SU-DHL-6 (cell line): ENCODE data around the gene NOP10.

ENCODE experiments used
- H2AFZ ChIP-seq: fragments of 200-600 bp; sonication (generic); 2 replicates; pipeline ENCODE4 v1.6.1; 2014; ENCODE audit warnings: low read depth, mild to moderate bottlenecking, moderate library complexity, mixed read lengths, antibody characterized with exemption, low read length; ENCODE audit not compliant: severe bottlenecking
- H3F3A ChIP-seq: fragments of 200-600 bp; shearing (Covaris generic); 2 replicates; pipeline ENCODE4 v1.6.0; 2016; ENCODE audit warnings: antibody characterized with exemption, mild to moderate bottlenecking; ENCODE audit not compliant: insufficient read depth
- H3K27ac ChIP-seq: fragments of 200-600 bp; sonication (generic); 2 replicates; pipeline ENCODE4 v1.5.1; 2016; ENCODE audit warnings: low read depth, mild to moderate bottlenecking, low read length, moderate library complexity, mixed read lengths
- H3K27me3 ChIP-seq: fragments of 200-600 bp; sonication (generic), shearing (Covaris generic); 2 replicates; pipeline ENCODE4 v1.6.0; 2014; ENCODE audit warnings: mild to moderate bottlenecking, low read length
- H3K36me3 ChIP-seq: fragments of 200-600 bp; sonication (generic); 2 replicates; pipeline ENCODE4 v1.6.1; 2014; ENCODE audit warnings: mild to moderate bottlenecking, low read length, mixed read lengths
- H3K4me2 ChIP-seq: fragments of 300-600, 200-600 bp; shearing (Covaris generic), sonication (generic); 2 replicates; pipeline ENCODE4 v1.6.0; 2014; ENCODE audit warnings: low read length, low read depth, mild to moderate bottlenecking; ENCODE audit not compliant: poor library complexity, severe bottlenecking
- H3K4me3 ChIP-seq: fragments of 200-600 bp; sonication (generic); 2 replicates; pipeline ENCODE4 v1.5.1; 2014; ENCODE audit warnings: antibody characterized with exemption, low read length, mild to moderate bottlenecking, mixed read lengths; ENCODE audit not compliant: insufficient read depth, poor library complexity, severe bottlenecking
- H3K79me2 ChIP-seq: fragments of 200-600 bp; sonication (generic); 2 replicates; pipeline ENCODE4 v1.6.1; 2014; ENCODE audit warnings: mild to moderate bottlenecking, low read length, moderate library complexity; ENCODE audit not compliant: insufficient read depth
- H3K9ac ChIP-seq: fragments of 200-600 bp; sonication (generic); 2 replicates; pipeline ENCODE4 v1.7.0; 2014; ENCODE audit warnings: mild to moderate bottlenecking, low read length
- H3K9me2 ChIP-seq: fragments of 200-600 bp; sonication (generic); replicated peaks from 2 replicates; pipeline ENCODE4 v1.6.1; 2014; ENCODE audit warnings: low read length; ENCODE audit not compliant: insufficient read depth
- H3K9me3 ChIP-seq: fragments of 200-600 bp; sonication (generic); 2 replicates; pipeline ENCODE4 v1.6.1; 2014; ENCODE audit warnings: low read length, mixed read lengths; ENCODE audit not compliant: insufficient read depth
- H4K20me1 ChIP-seq: fragments of 200-600 bp; sonication (generic); 2 replicates; pipeline ENCODE4 v1.6.1; 2014; ENCODE audit warnings: low read depth, mild to moderate bottlenecking, antibody characterized with exemption, low read length, moderate library complexity, mixed read lengths
- EZH2phosphoT487 ChIP-seq: fragments of 200-600 bp; sonication (generic), shearing (Covaris generic); conservative IDR thresholded peaks from 2 replicates; pipeline ENCODE4 v1.6.1; 2018; ENCODE audit warnings: mild to moderate bottlenecking, antibody characterized with exemption, low read length, moderate library complexity, mixed read lengths
- TF ChIP-seq, protein P1 (sequence below): fragments of 200-600 bp; sonication (generic); IDR thresholded peaks from one replicate; pipeline ENCODE4 v1.5.1; 2017; ENCODE audit warnings: antibody characterized with exemption, mild to moderate bottlenecking, low read length, moderate library complexity; ENCODE audit not compliant: insufficient read depth, poor library complexity, severe bottlenecking

The NOP10 gene

DNA sequence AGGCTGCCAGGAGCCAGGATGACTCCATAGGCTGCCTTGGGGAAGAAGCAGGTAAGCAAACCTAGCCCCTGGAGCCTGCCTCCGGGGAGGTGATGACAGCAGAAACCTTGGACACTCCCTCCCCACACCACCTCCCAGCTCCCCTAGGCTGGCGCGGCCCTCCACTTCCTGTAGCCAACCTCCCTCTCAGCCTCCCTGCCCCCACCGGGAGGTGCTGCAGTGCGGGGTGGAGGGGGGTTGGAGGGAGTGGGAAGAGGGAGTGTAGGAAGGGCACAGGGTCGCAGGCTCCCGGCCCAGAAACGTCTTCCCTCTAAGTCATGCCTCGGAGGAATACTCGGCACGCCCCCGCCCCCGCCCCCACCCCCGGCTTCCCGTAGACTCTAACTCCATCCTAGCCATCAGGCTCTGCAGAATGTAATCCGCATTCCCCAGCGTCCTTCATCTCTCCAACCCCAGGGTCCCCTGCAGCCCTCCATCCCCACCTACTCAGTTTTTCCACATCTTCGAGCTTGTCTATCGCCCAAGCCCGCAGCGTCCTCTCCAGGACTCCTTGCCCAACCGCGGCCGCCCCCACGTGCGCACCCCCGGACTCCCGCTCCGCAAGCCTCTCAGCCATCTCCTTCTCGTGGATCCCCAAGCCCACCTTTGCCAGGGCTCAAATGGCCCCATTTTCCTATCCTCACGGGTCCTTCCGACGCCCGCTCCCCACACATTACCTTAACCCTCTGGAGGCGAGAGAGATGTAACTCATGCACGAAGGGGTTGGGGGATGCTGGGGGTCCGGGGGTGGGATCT, 23.5 kb upstream of the NOP10 start:
- TF ChIP-seq, protein P1, sequence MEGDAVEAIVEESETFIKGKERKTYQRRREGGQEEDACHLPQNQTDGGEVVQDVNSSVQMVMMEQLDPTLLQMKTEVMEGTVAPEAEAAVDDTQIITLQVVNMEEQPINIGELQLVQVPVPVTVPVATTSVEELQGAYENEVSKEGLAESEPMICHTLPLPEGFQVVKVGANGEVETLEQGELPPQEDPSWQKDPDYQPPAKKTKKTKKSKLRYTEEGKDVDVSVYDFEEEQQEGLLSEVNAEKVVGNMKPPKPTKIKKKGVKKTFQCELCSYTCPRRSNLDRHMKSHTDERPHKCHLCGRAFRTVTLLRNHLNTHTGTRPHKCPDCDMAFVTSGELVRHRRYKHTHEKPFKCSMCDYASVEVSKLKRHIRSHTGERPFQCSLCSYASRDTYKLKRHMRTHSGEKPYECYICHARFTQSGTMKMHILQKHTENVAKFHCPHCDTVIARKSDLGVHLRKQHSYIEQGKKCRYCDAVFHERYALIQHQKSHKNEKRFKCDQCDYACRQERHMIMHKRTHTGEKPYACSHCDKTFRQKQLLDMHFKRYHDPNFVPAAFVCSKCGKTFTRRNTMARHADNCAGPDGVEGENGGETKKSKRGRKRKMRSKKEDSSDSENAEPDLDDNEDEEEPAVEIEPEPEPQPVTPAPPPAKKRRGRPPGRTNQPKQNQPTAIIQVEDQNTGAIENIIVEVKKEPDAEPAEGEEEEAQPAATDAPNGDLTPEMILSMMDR: no peak
- TF ChIP-seq EZH2phosphoT487: no peak
- H3K9me3 ChIP-seq: no peaks in the 10 kb centered on the region
- H2AFZ ChIP-seq: peak overlapping the region; percentile 73
- H3K36me3 ChIP-seq: no peaks in the 10 kb centered on the region
- H3K4me2 ChIP-seq: peak overlapping the region; percentile 74
- no peaks in the 10 kb centered on the region for H3K9me2 ChIP-seq
- peaks cover 5% of the 10 kb centered on the region for H3F3A ChIP-seq
- peak overlapping the region; percentile 89 for H3K4me3 ChIP-seq
- peak overlapping the region; percentile 88 for H3K9ac ChIP-seq
- peaks cover 18% of the 10 kb centered on the region; the same call in 1 of the 2 replicates for H3K79me2 ChIP-seq
- H3K27me3 ChIP-seq: no peaks in the 10 kb centered on the region
- no peaks in the 10 kb centered on the region for H4K20me1 ChIP-seq
- H3K27ac ChIP-seq: peak overlapping the region; percentile 29

DNA sequence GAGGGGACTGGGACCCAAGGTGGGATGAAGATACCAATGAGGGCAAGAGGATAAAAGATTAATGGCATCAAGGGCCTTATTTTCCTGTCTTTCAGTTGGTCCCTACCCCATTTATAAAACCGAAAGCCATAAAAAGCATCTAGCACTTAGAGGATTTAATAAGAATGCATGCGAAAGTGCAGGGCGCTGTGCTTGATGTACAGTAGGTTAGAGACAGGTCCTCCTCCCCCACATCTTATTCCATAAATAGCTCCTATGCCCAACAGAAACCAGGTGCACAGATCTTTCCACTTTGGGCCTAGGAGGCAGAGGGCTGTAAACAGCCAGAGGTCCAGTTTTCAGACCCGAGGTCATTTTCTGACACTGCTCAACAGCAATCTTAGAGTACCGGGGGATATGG, 22.9 kb upstream of the NOP10 start:
- H3K9ac ChIP-seq: peak overlapping the region; percentile 88

DNA sequence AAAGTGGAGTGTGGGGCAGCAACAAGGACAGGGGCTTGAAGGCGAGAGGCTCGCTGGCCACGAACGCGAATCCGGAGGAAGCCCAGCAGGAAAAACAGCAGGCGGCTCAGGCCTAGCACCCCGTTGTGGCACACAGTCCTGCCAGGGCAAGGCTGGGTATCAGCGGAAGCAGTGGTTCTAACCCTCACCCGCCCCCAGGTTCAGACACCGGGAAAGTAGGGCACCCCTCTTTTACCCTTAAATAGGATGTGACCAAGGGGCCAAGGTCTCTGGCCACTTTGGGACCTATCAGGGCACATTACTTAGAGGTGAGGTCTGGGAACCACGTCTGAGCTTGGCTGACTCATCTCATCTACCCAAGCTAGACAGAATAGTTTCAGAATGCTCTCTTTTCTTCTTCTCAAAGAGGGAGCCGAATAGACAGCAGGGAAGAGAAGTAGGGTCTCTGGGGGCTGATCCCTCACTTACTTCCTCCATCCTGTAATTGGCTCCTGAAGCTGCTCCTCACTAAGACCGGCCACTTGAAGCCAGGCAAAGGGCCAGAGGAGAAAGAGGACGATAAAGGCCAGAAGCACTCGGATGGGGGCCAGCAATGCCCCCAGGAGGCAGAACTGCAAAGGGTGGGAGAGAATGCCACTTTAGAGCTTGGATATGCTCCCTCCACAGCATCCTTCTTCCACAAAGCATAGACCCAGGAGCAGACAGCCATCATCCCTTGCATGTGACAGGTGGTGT, 22.3 kb upstream of the NOP10 start:
- Histone ChIP-seq H3F3A (peaks cover 5% of the 10 kb centered on the region), H3K4me2 (peak overlapping the region; percentile 74), H3K36me3 (no peaks in the 10 kb centered on the region), H3K4me3 (peak overlapping the region; percentile 89), H2AFZ (no peak overlapping the region), H3K27ac (no peak overlapping the region), H3K9me2 (no peaks in the 10 kb centered on the region), H4K20me1 (no peaks in the 10 kb centered on the region), H3K9ac (peak overlapping the region; percentile 88; the same call in 1 of the 2 replicates), H3K79me2 (peaks cover 18% of the 10 kb centered on the region; the same call in 1 of the 2 replicates), H3K9me3 (no peaks in the 10 kb centered on the region), H3K27me3 (no peaks in the 10 kb centered on the region)
- TF ChIP-seq EZH2phosphoT487: no peak
- TF ChIP-seq, protein P1: no peak

More for the DNA sequence above, 22.9 kb upstream of the NOP10 start:
- Histone ChIP-seq H3K4me3 (peak overlapping the region; percentile 89), H2AFZ (peak overlapping the region; percentile 73), H3K9me3 (no peaks in the 10 kb centered on the region), H3K9me2 (no peaks in the 10 kb centered on the region), H4K20me1 (no peaks in the 10 kb centered on the region), H3K27me3 (no peaks in the 10 kb centered on the region), H3K4me2 (peak overlapping the region; percentile 74), H3K79me2 (peaks cover 18% of the 10 kb centered on the region; the same call in 1 of the 2 replicates), H3K27ac (peak overlapping the region; percentile 29; the same call in 1 of the 2 replicates), H3K36me3 (no peaks in the 10 kb centered on the region), H3F3A (peaks cover 5% of the 10 kb centered on the region)
- no peak for TF ChIP-seq EZH2phosphoT487
- TF ChIP-seq, protein P1: no peak
